Muscle layer of colon (tissue), 2 donors: ENCODE results near the gene MRPL39.
"Not testable (repeated sequence)": the region's sequence is repeated elsewhere in the genome, so short reads cannot be mapped to it uniquely, and the experiment has no call there.

Experiments used
- H3K27ac ChIP-seq: one replicate; pipeline ENCODE4 v1.7.0; 2013; ENCODE audit warnings: low read depth, mild to moderate bottlenecking, low read length, moderate library complexity
- H3K27me3 ChIP-seq, 2 donors: one replicate each; pipeline ENCODE4 v1.7.0; 2013; ENCODE audit warnings: low read length in 2 of 2, mild to moderate bottlenecking in 2 of 2; ENCODE audit not compliant: insufficient read depth in 2 of 2, control insufficient read depth in 1 of 2
- H3K36me3 ChIP-seq: one replicate; pipeline ENCODE4 v1.7.0; 2013; ENCODE audit warnings: mild to moderate bottlenecking, low read length; ENCODE audit not compliant: insufficient read depth
- H3K4me1 ChIP-seq: one replicate; pipeline ENCODE4 v1.7.0; 2013; ENCODE audit warnings: mild to moderate bottlenecking, low read length; ENCODE audit not compliant: insufficient read depth
- H3K4me3 ChIP-seq, 2 donors: one replicate each; pipeline ENCODE4 v1.7.0; 2013; ENCODE audit warnings: low read length in 2 of 2, low read depth in 1 of 2, mild to moderate bottlenecking in 1 of 2, moderate library complexity in 1 of 2
- H3K9ac ChIP-seq: one replicate; pipeline ENCODE4 v1.7.0; 2013; ENCODE audit warnings: low read length
- H3K9me3 ChIP-seq: one replicate; pipeline ENCODE4 v1.7.0; 2013; ENCODE audit warnings: mild to moderate bottlenecking, low read length
- donor health status: abdominal sarcoma.
- donor health status: Adenocarcinoma of cecum.

MRPL39 gene

DNA sequence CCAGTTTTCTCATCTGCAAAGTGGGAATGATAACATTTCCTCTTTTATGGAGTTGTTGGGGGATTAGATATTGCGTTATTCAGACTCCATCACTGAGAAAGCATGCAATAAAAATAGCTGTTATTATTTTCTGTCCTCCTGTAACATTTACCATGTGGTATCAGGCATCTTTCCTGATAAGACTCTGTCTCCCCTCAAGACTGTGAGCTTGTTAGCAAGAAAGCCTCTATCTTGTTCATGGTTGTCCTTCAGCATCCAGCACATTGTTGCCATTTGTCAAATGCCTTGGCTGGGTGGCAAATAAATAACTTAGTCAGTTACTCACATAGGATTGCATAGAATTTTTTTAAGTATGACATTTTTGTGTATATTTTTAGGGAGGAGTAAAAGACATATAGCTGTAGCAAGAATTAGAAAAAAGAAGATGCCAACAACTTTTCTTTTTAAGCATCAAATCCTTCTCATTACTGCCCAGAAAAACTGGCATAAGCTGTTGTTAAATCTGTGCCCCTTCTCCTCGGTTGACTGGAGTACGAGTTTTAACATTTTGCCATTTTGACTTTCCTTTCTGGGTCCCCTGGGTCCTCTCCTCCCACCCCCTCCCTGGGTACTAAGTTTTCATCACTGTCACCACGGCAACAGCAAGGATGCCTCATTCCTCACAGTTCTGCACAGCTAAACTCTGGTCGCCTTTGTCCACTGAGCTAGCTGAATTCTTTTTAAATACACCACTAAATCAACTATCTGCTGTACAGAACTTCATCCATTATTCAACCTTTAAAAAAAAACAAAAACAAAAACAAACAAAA is 30.8 kb upstream of the MRPL39 start:
- Histone ChIP-seq H3K9ac (peak overlapping the region; percentile 0), H3K4me1 (peaks cover 15% of the 10 kb centered on the region), H3K4me3 (peak overlapping the region in 1 of 2 donors; percentile 76), H3K27ac (no peak overlapping the region), H3K27me3 (no peaks in the 10 kb centered on the region), H3K36me3 (no peaks in the 10 kb centered on the region), H3K9me3 (no peaks in the 10 kb centered on the region)

DNA sequence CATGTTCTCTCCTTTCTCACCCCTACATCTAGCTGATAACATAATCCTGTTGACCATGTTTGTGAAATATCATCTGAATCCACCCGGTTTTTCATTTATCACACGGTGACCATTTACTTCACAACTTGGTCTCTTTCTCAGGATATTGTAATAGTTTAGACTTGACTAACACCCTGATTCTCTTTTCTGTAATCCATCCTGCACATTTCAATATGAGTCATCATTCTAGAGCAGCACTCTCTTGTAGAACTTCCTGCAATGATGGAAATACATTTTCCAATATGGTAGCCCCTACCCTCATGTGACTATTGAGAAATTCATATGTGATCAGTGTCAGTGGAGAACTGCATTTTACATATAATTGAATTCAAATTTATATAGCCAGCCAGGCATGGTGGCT is 29.4 kb upstream of the MRPL39 start:
- Histone ChIP-seq H3K4me1 (peaks cover 15% of the 10 kb centered on the region), H3K27me3 (no peaks in the 10 kb centered on the region), H3K27ac (no peak overlapping the region), H3K4me3 (no peak overlapping the region), H3K9ac (no peak overlapping the region), H3K9me3 (no peaks in the 10 kb centered on the region), H3K36me3 (no peaks in the 10 kb centered on the region)

DNA sequence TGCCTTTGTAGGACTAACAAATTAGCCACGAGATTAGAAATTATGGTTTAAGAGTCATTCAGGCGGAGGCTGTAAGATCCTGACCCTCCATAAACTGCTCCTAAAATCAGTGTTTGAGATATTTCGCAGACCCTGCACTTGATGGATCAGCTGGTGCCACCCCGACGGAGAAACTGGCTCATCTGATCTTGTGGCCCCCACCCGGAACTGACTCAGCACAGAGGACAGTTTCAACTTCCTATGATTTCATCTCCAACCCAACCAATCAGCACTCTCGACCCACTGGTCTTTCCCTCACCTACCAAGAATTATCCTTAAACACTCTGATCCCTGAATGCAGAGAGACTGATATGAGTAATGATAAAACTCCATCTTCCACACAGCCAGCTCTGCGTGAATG is 28.0 kb upstream of the MRPL39 start:
- no peak overlapping the region for H3K4me3 ChIP-seq
- no peak overlapping the region for H3K27ac ChIP-seq
- no peak overlapping the region for H3K9ac ChIP-seq
- no peaks in the 10 kb centered on the region for H3K36me3 ChIP-seq
- H3K9me3 ChIP-seq = no peaks in the 10 kb centered on the region
- peaks cover 6% of the 10 kb centered on the region for H3K4me1 ChIP-seq
- H3K27me3 ChIP-seq = no peaks in the 10 kb centered on the region

DNA sequence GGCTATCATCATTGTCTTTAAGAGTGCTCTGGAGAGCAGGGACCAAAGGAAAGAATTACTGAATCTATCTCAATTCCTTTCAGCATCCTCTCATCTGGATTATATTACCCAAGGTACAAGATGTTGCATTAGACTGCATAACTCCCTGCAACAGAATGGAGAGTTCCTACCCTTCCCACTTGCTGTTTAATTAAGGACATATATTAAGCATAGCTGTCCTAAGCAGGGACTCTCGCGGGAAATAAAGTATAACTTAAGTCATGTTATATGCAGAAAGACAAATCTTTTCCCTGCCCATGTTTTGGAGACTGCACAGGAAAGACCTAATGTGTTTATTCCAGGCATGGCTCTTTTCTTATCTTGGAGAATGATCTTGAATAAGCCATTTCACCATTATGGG is 25.0 kb upstream of the MRPL39 start:
- no peaks in the 10 kb centered on the region for H3K9me3 ChIP-seq
- no peak overlapping the region for H3K27ac ChIP-seq
- H3K9ac ChIP-seq = no peak overlapping the region
- no peaks in the 10 kb centered on the region for H3K4me1 ChIP-seq
- H3K4me3 ChIP-seq = no peak overlapping the region
- no peaks in the 10 kb centered on the region for H3K27me3 ChIP-seq
- no peaks in the 10 kb centered on the region for H3K36me3 ChIP-seq

DNA sequence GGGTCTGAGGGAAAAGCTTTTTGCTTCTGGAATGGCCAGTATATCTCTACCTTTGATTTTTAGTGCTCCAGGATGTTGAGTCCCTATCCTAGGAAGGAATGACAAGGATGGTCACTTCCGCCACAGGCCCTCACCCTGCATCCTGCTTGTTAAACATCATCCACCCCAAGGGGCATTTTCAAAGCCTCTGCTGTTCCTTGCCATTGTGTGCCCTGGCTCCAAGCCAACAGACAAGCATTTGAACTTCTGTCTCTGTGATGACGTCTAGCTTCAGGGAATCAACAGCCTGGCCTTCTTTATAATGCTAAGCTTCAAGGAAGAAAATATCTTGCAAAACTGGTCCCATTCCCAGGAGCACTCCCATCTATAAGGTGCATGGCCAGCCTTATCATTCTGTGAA is 19.5 kb upstream of the MRPL39 start:
- Histone ChIP-seq H3K4me1 (no peaks in the 10 kb centered on the region), H3K27ac (no peak overlapping the region), H3K36me3 (no peaks in the 10 kb centered on the region), H3K27me3 (no peaks in the 10 kb centered on the region), H3K9me3 (no peaks in the 10 kb centered on the region), H3K9ac (no peak overlapping the region), H3K4me3 (no peak overlapping the region)

DNA sequence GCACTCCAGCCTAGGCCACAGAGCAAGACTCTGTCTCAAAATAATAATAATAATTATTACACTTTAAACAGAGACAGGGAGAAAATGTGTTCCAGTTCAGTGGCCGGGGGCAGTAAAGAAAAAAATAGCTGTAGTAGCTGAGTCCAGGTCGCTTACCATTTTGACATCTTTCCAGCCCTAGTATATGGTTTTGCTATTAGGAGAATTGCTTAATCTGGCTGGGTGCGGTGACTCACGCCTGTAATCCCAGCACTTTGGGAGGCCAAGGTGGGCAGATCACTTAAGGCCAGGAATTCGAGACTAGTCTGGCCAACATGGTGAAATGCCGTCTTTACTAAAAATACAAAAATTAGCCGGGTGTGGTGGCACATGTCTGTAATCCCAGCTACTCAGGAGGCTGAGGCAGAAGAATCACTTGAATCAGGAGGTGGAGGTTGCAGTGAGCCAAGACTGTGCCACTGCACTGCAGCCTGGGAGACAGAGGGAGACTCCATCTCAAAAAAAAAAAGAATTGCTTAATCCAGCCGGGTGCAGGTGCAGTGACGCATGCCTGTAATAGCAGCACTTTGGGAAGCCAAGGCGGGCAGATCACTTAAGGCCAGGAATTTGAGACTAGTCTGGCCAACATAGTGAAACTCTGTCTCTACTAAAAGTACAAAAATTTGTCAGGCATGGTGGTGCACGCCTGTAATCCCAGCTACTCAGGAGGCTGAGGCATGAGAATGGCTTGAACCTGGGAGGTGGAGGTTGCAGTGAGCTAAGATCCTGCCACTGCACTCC is 18.7 kb upstream of the MRPL39 start:
- not testable (repeated sequence) for H3K4me1 ChIP-seq, H3K27ac ChIP-seq, H3K27me3 ChIP-seq, H3K36me3 ChIP-seq, H3K9ac ChIP-seq, H3K4me3 ChIP-seq, H3K9me3 ChIP-seq

DNA sequence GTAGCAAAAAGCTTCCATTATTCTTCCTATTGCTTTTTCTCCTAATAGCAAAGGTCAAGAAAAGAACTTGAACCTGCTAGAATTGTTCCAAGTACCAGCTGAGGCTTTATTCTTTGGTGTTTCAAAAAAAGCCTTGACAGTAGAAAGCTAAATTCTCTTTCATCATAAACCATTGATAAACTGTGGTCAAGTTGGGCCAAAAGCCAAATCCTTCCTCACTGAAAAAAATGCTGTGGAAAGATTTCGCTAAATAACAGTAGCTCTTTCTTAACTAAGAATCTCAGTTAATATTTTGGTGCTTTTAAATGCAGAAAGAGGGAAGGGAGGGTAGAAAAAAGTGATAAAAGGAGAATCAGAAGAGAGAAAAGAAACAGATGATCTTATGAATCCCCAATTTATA is 17.8 kb upstream of the MRPL39 start:
- H3K36me3 ChIP-seq = no peaks in the 10 kb centered on the region
- no peaks in the 10 kb centered on the region for H3K27me3 ChIP-seq
- no peak overlapping the region for H3K4me3 ChIP-seq
- H3K9ac ChIP-seq = no peak overlapping the region
- H3K9me3 ChIP-seq = no peaks in the 10 kb centered on the region
- no peaks in the 10 kb centered on the region for H3K4me1 ChIP-seq
- no peak overlapping the region for H3K27ac ChIP-seq

DNA sequence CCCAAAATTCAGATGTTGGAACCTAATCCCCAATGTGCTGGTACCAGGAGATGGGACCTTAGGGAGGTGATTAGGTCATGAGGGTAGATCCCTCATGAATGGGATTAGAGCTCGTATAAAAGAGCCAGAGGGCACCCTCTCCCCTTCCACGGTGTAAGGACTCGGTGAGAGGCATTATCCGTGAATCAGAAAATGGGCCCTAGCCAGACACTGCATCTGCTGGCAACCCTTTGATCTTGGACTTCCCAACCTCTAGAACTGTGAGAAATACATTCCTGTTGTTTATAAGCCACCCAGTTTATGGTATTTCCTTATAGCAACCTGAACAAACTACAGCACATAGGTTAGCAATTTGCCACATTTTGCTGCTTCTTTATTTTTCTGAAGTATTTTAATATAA is 17.2 kb upstream of the MRPL39 start:
- no peak overlapping the region for H3K9ac ChIP-seq
- H3K4me1 ChIP-seq = no peaks in the 10 kb centered on the region
- no peak overlapping the region for H3K4me3 ChIP-seq
- H3K36me3 ChIP-seq = no peaks in the 10 kb centered on the region
- no peaks in the 10 kb centered on the region for H3K9me3 ChIP-seq
- H3K27ac ChIP-seq = no peak overlapping the region
- no peaks in the 10 kb centered on the region for H3K27me3 ChIP-seq

DNA sequence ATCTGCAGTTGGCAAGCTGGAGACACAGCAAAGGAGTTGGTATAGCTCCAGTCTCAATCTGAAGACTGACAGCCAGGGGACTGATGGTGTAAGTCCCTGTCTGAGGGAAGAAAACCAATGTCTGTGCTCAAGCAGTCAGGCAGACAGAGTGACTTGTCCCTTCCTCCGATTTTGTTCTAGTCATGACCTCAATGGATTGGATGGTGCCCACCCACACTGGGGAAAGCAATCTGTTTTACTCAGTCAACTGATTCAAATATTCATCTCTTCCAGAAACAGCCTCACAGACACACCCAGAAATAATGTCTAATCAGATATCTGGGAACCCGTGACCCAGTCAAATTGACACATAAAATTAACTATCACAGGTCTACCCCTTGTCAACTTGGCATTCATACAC is 11.9 kb upstream of the MRPL39 start:
- Histone ChIP-seq H3K27ac (no peak overlapping the region), H3K9ac (no peak overlapping the region), H3K36me3 (no peaks in the 10 kb centered on the region), H3K27me3 (no peaks in the 10 kb centered on the region), H3K4me3 (no peak overlapping the region), H3K4me1 (no peaks in the 10 kb centered on the region), H3K9me3 (no peaks in the 10 kb centered on the region)

DNA sequence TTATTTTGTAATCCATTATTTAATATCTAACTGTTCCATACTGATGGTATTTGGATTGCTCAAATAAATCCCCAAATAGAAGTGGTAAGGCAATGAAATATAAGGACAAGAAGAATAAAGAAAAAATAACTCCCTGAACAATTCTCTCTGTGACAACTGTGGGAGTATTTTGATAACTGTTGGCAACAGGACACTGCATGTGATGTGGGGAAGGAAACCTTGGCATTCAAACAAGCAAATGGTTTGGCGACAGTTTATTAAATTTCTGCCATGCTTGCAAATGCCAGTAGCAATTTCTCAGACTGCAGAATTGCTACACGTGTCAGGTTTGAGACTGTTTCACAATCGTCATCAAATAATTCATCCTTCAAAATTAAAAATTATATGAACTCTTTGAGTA is 8.6 kb upstream of the MRPL39 start:
- Histone ChIP-seq H3K36me3 (no peaks in the 10 kb centered on the region), H3K27ac (no peak overlapping the region), H3K27me3 (no peaks in the 10 kb centered on the region), H3K9me3 (no peaks in the 10 kb centered on the region), H3K4me3 (no peak overlapping the region), H3K4me1 (no peaks in the 10 kb centered on the region), H3K9ac (no peak overlapping the region)

DNA sequence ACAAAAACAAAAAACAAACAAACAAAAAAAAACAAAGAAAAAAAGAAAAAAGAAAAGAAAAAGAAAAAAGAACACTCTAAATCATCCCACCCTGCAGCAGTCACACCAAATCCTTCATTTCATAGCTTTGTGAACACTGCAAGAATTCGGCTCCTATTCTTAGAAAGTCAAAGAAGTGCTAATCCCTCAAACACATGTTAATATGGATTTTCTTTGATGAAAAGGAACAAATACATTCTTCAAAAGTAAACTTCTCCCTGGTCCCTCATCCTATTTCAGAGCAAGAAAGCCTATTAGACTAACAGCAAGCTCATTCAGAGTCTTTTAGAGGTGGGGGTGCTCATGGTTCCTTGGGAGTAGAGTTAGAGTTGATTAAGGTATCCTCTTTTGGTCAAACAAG is 7.2 kb upstream of the MRPL39 start:
- no peak overlapping the region for H3K27ac ChIP-seq
- no peaks in the 10 kb centered on the region for H3K9me3 ChIP-seq
- no peaks in the 10 kb centered on the region for H3K27me3 ChIP-seq
- H3K4me1 ChIP-seq = no peaks in the 10 kb centered on the region
- no peak overlapping the region for H3K9ac ChIP-seq
- no peaks in the 10 kb centered on the region for H3K36me3 ChIP-seq
- no peak overlapping the region for H3K4me3 ChIP-seq
